BE2C (cell line): ENCODE measurements around the gene DNASE2.

Experiments used
- DNase-seq: peaks from one replicate; pipeline ENCODE4 v3.0.0-alpha.2; 2020
- H3K27me3 ChIP-seq: fragments of 250-450 bp; sonication (Bioruptor Pico); 2 replicates; pipeline ENCODE4 v1.5.1; 2020; ENCODE audit warnings: mild to moderate bottlenecking
- H3K36me3 ChIP-seq: fragments of 250-450 bp; sonication (Bioruptor Pico); 2 replicates; pipeline ENCODE4 v1.5.1; 2020; ENCODE audit warnings: mild to moderate bottlenecking
- H3K4me1 ChIP-seq: fragments of 250-450 bp; sonication (Bioruptor Pico); 2 replicates; pipeline ENCODE4 v1.5.1; 2020
- H3K4me3 ChIP-seq: 2 replicates; pipeline ENCODE4 v1.5.1; 2011; ENCODE audit warnings: low read depth, low read length
- H3K9me3 ChIP-seq: fragments of 250-450 bp; sonication (Bioruptor Pico); 2 replicates; pipeline ENCODE4 v1.5.1; 2020
- TF ChIP-seq, protein P1 (sequence below): IDR thresholded peaks from 2 replicates; pipeline ENCODE4 v1.5.1; 2012; ENCODE audit warnings: mild to moderate bottlenecking, low read depth, low read length

Gene DNASE2

DNA sequence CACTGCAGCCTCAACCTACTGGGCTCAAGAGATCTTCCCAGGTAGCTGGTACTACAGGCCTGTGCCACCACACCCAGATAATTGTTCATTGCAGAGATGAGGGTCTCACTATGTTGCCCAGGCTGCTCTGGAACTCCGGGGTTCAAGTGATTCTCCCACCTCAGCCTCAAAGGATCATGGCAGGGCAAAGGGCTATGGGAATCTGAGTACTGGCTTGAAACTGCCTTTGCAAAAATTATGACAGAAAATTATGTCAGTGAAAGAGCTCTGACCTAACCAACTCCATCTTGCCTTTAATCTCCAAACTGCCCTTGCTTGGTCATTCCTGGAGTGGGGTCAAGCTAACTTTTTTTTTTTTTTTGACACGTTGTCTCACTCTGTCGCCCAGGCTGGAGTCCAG, 1.3 kb upstream of the DNASE2 start:
- H3K9me3 ChIP-seq = peaks cover 11% of the 10 kb centered on the region
- DNase-seq = no peak
- no peaks in the 10 kb centered on the region for H3K36me3 ChIP-seq
- no peaks in the 10 kb centered on the region; the same call in 1 of the 2 replicates for H3K4me1 ChIP-seq
- TF ChIP-seq, protein P1, sequence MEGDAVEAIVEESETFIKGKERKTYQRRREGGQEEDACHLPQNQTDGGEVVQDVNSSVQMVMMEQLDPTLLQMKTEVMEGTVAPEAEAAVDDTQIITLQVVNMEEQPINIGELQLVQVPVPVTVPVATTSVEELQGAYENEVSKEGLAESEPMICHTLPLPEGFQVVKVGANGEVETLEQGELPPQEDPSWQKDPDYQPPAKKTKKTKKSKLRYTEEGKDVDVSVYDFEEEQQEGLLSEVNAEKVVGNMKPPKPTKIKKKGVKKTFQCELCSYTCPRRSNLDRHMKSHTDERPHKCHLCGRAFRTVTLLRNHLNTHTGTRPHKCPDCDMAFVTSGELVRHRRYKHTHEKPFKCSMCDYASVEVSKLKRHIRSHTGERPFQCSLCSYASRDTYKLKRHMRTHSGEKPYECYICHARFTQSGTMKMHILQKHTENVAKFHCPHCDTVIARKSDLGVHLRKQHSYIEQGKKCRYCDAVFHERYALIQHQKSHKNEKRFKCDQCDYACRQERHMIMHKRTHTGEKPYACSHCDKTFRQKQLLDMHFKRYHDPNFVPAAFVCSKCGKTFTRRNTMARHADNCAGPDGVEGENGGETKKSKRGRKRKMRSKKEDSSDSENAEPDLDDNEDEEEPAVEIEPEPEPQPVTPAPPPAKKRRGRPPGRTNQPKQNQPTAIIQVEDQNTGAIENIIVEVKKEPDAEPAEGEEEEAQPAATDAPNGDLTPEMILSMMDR = no peak
- peaks cover 13% of the 10 kb centered on the region for H3K27me3 ChIP-seq
- H3K4me3 ChIP-seq = no peak overlapping the region

DNA sequence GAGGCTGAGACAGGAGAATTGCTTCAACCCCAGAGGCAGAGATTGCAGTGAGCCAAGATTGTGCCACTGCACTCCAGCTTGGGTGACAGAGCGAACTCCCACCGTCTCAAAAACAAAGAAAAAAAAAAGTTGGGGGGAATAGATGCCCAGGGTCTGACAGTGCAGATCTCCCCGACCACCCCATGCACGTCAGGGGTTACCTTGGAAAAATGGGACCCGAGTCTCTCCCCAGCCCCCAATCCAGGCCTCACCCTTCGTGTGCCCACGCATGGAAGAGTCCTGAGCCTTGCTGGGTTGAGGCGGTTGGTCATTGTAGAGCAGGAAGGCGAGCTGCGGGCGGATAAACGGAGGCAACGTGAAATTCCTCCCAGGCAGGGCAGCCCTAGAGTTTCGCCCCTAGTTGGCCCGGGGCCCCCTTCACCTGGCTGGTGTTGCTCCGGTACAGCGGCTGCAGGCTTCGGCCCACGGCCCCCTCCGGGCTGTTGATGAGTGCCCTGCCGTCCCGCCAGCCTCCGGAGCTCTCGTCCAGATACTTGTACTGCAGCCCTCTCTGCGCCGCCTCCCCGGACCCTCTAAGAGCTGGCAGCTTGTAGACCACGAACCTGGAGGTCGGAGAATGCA, 588 bp downstream of the DNASE2 start:
- no peaks in the 10 kb centered on the region for H3K36me3 ChIP-seq
- H3K4me1 ChIP-seq = no peaks in the 10 kb centered on the region
- DNase-seq = peak; percentile 43
- TF ChIP-seq, protein P1 = no peak
- H3K9me3 ChIP-seq = peaks cover 11% of the 10 kb centered on the region
- H3K27me3 ChIP-seq = peaks cover 10% of the 10 kb centered on the region; the same call in 1 of the 2 replicates
- H3K4me3 ChIP-seq = peak overlapping the region; percentile 80

DNA sequence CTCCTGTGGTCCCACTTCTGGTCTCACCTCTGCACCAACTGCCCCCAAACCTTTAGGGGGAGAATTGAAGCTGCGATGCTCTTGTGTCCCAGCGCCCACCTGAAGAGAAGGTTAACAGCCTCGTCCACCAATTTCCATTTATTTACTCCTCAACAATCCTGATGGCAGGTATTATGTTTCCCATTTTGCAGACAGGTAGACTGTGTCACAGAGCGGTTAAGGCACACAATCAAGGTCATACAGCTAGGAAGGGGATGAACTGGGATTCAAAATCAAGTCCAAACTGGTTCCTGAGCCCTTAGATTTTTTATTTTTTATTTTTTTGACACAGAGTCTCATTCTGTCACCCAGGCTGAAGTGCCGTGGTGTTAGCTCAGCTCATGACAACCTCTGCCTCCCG, 6.2 kb downstream of the DNASE2 start:
- H3K4me1 ChIP-seq = no peaks in the 10 kb centered on the region
- no peaks in the 10 kb centered on the region for H3K27me3 ChIP-seq
- no peak overlapping the region for H3K4me3 ChIP-seq
- peaks cover 21% of the 10 kb centered on the region for H3K36me3 ChIP-seq
- no peaks in the 10 kb centered on the region for H3K9me3 ChIP-seq
- TF ChIP-seq, protein P1 = no peak
- DNase-seq = no peak

DNA sequence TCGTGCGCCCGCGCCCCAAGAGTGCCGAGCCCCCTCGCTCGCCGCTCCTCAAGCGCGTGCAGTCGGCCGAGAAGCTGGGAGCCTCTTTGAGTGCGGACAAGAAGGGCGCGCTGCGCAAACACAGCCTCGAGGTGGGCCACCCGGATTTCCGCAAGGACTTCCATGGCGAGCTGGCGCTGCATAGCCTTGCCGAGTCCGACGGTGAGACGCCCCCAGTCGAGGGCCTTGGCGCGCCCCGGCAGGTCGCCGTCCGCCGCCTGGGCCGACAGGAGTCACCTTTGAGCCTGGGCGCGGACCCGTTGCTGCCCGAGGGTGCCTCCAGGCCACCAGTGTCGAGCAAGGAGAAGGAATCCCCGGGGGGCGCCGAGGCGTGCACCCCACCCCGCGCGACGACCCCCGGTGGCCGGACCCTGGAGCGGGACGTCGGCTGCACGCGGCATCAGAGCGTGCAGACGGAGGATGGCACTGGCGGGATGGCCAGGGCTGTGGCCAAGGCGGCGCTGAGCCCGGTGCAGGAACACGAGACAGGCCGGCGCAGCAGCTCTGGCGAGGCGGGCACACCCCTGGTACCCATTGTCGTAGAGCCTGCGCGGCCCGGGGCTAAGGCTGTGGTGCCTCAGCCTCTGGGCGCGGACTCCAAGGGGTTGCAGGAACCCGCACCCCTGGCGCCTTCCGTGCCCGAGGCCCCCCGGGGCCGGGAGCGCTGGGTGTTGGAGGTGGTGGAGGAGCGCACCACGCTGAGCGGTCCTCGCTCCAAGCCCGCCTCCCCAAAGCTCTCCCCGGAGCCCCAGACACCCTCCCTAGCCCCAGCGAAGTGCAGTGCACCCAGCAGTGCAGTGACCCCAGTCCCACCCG, 7.1 kb downstream of the DNASE2 start:
- TF ChIP-seq, protein P1 = no peak
- Histone ChIP-seq H3K27me3 (no peaks in the 10 kb centered on the region), H3K4me3 (no peak overlapping the region), H3K4me1 (no peaks in the 10 kb centered on the region), H3K9me3 (no peaks in the 10 kb centered on the region), H3K36me3 (peaks cover 27% of the 10 kb centered on the region)
- no peak for DNase-seq

DNA sequence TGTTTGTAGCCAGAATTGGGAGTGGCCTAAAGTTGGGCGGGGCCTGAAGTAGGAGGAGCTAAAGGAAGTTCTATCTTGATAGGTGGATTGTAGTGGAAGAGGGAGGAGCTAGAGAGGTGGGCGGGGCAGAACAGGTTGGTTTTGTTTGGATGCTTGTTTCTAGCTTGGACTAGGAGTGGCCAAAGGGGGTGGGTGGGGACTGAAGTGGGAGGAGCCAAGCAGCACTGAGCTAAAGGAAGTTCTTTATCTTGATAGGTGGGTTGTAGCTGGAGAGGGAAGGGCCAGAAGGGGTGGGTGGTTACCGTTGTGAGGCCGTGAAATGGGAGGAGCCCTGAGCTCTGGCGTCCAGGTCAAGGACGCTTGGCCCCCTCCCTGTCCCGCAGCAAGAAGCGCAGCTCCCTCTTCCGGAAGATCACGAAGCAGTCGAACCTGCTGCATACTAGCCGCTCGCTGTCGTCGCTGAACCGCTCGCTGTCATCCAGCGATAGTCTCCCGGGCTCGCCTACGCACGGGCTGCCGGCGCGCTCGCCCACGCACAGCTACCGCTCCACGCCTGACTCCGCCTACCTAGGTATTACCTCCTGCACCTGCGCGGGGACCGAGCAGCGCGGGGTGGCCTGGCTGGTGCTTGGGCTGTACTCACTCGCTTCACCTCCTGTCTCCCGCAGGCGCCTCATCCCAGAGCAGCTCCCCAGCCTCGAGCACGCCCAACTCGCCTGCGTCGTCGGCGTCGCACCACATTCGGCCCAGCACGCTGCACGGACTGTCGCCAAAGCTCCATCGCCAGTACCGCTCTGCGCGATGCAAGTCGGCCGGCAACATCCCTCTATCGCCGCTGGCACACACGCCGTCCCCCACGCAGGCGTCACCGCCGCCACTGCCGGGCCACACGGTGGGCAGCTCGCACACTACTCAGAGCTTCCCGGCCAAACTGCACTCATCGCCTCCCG, 8.0 kb downstream of the DNASE2 start:
- no peak overlapping the region for H3K4me3 ChIP-seq
- peaks cover 36% of the 10 kb centered on the region for H3K36me3 ChIP-seq
- H3K27me3 ChIP-seq = no peaks in the 10 kb centered on the region
- no peaks in the 10 kb centered on the region for H3K9me3 ChIP-seq
- DNase-seq = peak; percentile 81
- TF ChIP-seq, protein P1 = no peak
- no peaks in the 10 kb centered on the region for H3K4me1 ChIP-seq
